GM19035 (cell line): ENCODE measurements around the gene GALT.

Experiments used
- ATAC-seq: cut with Tn5 transposase; IDR thresholded peaks from one replicate; pipeline ENCODE4 v1.9.1; 2021; ENCODE audit not compliant: unreplicated experiment

Gene GALT

DNA sequence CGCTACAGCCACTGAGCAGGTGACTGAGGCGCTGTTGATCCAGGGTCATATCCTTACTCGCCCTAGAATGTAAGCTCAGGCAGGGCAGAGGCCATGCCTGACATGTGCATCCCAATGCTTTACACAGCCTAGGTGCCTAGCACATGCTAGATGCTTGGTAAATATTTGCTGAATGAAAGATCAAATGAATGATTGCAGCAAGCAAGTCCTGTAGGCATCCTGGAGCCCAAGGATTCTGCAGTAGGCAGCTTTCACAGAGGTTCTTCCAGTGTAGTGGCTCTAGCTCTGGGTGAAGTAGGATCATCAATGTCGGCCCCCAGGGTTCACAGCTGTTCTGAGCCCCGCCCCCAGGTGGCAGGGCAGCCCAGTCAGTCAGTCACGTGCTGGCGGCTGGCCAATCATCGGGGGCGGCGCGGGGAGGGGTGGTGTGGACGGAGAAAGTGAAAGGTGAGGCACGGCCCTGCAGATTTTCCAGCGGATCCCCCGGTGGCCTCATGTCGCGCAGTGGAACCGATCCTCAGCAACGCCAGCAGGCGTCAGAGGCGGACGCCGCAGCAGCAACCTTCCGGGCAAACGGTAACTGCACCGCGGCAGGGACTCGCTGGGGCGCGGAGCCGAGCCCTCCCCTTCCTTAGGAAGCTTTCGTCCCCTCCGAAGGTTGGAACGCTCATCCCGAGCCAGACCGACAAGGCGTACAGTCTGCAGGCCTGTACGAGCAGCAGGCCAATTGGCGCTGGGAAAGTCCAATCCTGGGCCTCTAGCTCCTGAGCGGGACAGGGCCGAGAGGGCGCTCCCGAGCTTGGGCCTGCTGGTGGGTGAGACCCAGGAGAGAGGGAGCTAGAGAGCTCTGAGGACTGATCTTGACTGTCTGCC, at the start of gene GALT:
TSS of gene GALT (plus strand) at position 465 of the 873 bp plus-strand sequence. CDS start at position 495, 30 bp downstream.
- peak; percentile 91 for ATAC-seq

DNA sequence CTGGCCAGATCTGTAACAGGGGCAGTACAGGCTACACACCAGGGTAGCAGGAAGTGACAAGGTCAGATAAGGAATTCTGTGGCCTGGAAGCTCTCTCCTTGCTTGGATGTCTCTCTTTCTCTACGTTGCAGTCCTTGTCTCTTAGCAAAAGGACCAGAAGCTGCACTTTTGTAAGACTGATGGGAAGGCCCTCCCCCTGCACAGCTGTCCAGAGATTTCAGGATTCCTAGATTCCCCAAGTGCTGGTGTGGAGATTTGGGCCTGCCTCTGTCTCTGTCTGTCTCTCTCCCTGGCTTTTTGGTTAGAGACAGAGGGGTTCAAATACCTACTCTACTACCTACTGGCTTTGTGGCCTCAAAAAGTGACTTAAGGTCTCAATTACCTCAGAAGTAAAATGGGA, 46.9 kb upstream of the GALT start:
- no peak for ATAC-seq

DNA sequence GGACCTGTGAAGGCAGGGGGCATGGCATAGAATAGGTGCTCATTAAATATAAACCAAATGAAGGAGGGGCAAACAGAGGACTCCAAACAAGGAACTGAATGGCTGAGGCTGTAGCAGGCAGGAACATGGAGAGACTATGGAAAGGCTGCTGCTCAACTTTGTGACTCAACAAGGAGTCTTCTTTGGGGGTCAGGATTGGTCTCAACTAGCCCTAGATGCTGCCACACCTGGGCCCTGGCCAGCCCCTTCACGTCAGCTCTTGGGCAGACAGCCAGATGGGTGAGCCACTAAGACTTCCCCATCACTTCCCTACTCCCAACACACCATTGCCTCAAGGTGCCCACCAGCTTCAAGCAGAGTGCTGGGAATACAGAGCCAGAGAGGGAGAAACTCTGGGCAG, 45.6 kb upstream of the GALT start:
- no peak for ATAC-seq

- no peak for ATAC-seq
These were observed 44.4 kb upstream of the GALT start for GRCh38 chr9:34601937-34602573.

GRCh38 chr9:34603610-34604231, 42.8 kb upstream of the GALT start:
- peak; percentile 70 for ATAC-seq

DNA sequence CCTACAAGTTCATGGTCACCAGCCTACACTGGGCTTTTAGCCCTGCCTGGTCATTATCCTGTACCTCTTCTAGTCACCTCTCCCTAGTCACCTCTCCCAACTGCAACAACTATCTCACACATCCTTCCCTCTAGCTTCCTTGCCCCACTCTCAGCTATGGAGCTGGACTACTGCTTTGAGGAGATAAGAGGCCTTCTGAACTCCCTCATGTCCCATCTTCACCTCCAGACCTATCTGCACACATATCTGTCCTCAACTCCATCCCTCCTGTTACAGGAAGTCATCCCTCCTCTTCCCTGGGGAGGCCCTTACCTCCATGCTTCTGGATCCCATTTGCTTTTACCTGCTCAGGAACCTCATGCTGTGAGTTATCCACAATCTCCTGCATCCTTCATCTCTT, 40.3 kb upstream of the GALT start:
- no peak for ATAC-seq

DNA sequence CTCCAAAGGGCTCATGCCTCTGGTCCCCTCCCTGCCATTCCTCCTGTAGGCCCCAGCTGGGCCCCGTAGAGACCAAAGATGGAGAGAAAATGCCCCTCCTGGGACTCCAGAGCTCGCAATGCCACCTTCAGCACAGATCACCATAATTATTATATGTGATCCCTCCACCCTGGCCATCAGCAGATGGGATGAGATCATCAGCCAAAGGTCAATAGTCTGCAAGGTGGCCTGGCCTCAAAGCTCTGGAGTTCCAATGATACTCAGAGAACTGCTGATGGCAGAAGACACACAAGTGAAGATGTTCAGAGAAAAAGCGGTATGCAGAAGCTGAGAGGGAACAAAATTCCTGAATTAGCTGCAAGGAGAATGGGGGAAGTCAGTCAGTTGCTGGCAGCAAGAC, 39.6 kb upstream of the GALT start:
- ATAC-seq, result no peak

GRCh38 chr9:34607331-34607730, 39.1 kb upstream of the GALT start:
- no peak for ATAC-seq

GRCh38 chr9:34610434-34611206, 35.9 kb upstream of the GALT start:
- no peak for ATAC-seq

- peak; percentile 2 for ATAC-seq
These were observed 35.1 kb upstream of the GALT start for GRCh38 chr9:34611251-34611810.

DNA sequence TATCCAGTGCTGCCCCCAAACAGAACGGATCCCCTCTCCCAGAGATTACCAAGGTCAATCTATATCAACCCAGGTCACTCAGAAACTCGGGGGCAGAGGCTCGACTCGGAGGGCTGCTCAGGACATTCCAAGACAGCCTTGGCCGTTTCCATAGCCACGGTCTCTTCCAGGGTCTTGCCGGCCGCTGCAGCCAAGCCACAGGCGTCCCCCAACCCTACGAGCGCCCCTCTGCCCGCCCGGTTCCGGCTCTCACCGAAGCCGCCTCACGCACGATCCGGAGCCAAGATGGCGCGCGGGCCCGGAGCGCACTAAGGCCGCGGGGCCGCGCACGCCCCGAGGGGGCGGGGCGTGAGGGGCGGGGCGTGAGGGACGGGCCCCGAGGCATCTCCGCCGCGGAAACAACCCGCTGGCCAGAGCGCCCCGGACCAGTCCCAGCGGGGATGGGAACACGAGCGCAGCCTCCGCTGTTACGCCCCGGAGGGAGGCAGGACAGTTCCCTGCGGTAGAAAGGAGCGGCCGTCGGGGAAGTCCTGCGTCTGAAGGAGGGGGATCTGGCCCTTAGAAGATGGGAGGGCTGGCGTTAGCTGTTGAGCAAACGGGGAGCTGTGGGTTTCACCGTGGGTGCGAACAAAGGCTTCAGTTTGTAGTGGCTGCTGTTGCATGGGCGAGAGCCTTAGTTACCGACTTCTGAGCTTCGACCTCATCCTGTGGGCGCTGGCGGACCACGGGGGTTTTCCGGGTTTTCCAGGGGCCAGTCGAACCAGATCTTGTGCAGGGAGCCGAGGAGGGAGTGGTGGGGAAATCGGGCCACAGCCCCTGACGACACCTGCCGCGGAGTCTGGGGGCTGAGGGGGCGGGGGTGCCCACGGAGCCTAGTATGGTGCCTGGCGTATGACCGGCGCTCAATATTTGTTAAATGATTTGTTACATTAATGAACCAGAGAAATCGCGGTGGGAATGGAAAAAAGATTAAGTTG, 34.4 kb upstream of the GALT start, which contains the start of gene RPP25L:
TSS of gene RPP25L (minus strand) at position 287 of the 977 bp plus-strand sequence. CDS start 801 bp downstream, outside the sequence.
- peak; percentile 90 for ATAC-seq

- peak; percentile 45 for ATAC-seq
These were observed 33.6 kb upstream of the GALT start for GRCh38 chr9:34612788-34613390.

- ATAC-seq, result no peak
These were observed 31.3 kb upstream of the GALT start for GRCh38 chr9:34615132-34615531.

GRCh38 chr9:34620061-34620994, 26.1 kb upstream of the GALT start, which contains the start of gene DCTN3:
Gene DCTN3 (minus strand): TSS chr9:34620495. CDS start chr9:34620464, 31 bp downstream.
- peak; percentile 99 for ATAC-seq

- ATAC-seq, result no peak
These were observed 22.9 kb upstream of the GALT start for GRCh38 chr9:34623374-34624235.

- ATAC-seq, result no peak
These were observed 21.8 kb upstream of the GALT start for GRCh38 chr9:34624475-34625185.
